H9 (cell line): ENCODE measurements around the gene ITGA4. TPM values are rescaled to one million over a fixed set of nuclear protein-coding genes. Genes with fewer than 3 reads are reported as not detected.

ENCODE experiments used
- DNase-seq: peaks from one replicate; pipeline ENCODE4 v3.0.0-alpha.2; 2017
- H2AFZ ChIP-seq: one replicate; pipeline ENCODE4 v1.6.1; 2013; ENCODE audit warnings: mild to moderate bottlenecking, low read length, control low read depth, moderate library complexity
- H2AK5ac ChIP-seq: 2 replicates; pipeline ENCODE4 v1.6.1; 2013; ENCODE audit warnings: low read length, control low read depth, mixed read lengths; ENCODE audit not compliant: insufficient read length
- H2BK120ac ChIP-seq: one replicate; pipeline ENCODE4 v1.6.1; 2013; ENCODE audit warnings: low read depth, mild to moderate bottlenecking, low read length, control low read depth, inconsistent platforms; ENCODE audit not compliant: poor library complexity, severe bottlenecking
- H2BK12ac ChIP-seq: 2 replicates; pipeline ENCODE4 v1.6.1; 2013; ENCODE audit warnings: low read length, control low read depth, mixed read lengths, low read depth; ENCODE audit not compliant: insufficient read length
- H2BK15ac ChIP-seq: 2 replicates; pipeline ENCODE4 v1.6.1; 2013; ENCODE audit warnings: low read depth, low read length, control low read depth
- H2BK20ac ChIP-seq: one replicate; pipeline ENCODE4 v1.6.1; 2013; ENCODE audit warnings: low read depth, mild to moderate bottlenecking, low read length, control low read depth, inconsistent platforms; ENCODE audit not compliant: poor library complexity, severe bottlenecking
- H2BK5ac ChIP-seq: 2 replicates; pipeline ENCODE4 v1.6.1; 2013; ENCODE audit warnings: low read length, control low read depth, mixed read lengths; ENCODE audit not compliant: insufficient read length
- H3K14ac ChIP-seq: 2 replicates; pipeline ENCODE4 v1.6.1; 2013; ENCODE audit warnings: low read length, control low read depth; ENCODE audit not compliant: insufficient read depth
- H3K18ac ChIP-seq: 2 replicates; pipeline ENCODE4 v1.6.1; 2013; ENCODE audit warnings: low read depth, mild to moderate bottlenecking, mixed read lengths, low read length, control low read depth; ENCODE audit not compliant: insufficient read length
- H3K23ac ChIP-seq: 2 replicates; pipeline ENCODE4 v1.6.1; 2013; ENCODE audit warnings: low read length, control low read depth, mixed read lengths, low read depth; ENCODE audit not compliant: insufficient read length
- H3K23me2 ChIP-seq: 2 replicates; pipeline ENCODE4 v1.6.1; 2013; ENCODE audit warnings: low read depth, mild to moderate bottlenecking, mixed read lengths, low read length, control low read depth; ENCODE audit not compliant: insufficient read length, poor library complexity, severe bottlenecking
- H3K27ac ChIP-seq: 2 replicates; pipeline ENCODE4 v1.5.1; 2013; ENCODE audit warnings: low read length, control low read depth, mixed read lengths, low read depth; ENCODE audit not compliant: insufficient read length
- H3K27me3 ChIP-seq: 2 replicates; pipeline ENCODE4 v1.6.1; 2013; ENCODE audit warnings: low read length, control low read depth, inconsistent platforms; ENCODE audit not compliant: insufficient read depth
- H3K4ac ChIP-seq: 2 replicates; pipeline ENCODE4 v1.6.1; 2013; ENCODE audit warnings: low read depth, mild to moderate bottlenecking, control low read depth, inconsistent platforms, low read length, moderate library complexity
- H3K4me1 ChIP-seq: 2 replicates; pipeline ENCODE4 v1.6.1; 2013; ENCODE audit warnings: low read length, control low read depth, inconsistent platforms; ENCODE audit not compliant: insufficient read depth
- H3K4me2 ChIP-seq: 2 replicates; pipeline ENCODE4 v1.6.1; 2013; ENCODE audit warnings: low read length, control low read depth, mixed read lengths; ENCODE audit not compliant: insufficient read length, insufficient read depth
- H3K56ac ChIP-seq: 2 replicates; pipeline ENCODE4 v1.6.1; 2013; ENCODE audit warnings: low read depth, mild to moderate bottlenecking, mixed read lengths, low read length, control low read depth; ENCODE audit not compliant: insufficient read length
- H3K79me1 ChIP-seq: 2 replicates; pipeline ENCODE4 v1.6.1; 2013; ENCODE audit warnings: low read depth, mild to moderate bottlenecking, moderate library complexity, low read length, control low read depth, inconsistent platforms; ENCODE audit not compliant: insufficient read depth, poor library complexity, severe bottlenecking
- H3K79me2 ChIP-seq: 2 replicates; pipeline ENCODE4 v1.6.1; 2013; ENCODE audit warnings: low read length, control low read depth, inconsistent platforms; ENCODE audit not compliant: insufficient read depth
- H3K9ac ChIP-seq: 2 replicates; pipeline ENCODE4 v1.6.1; 2013; ENCODE audit warnings: low read length, control low read depth, mixed read lengths; ENCODE audit not compliant: insufficient read length; ENCODE audit errors: extremely low read depth
- H3K9me3 ChIP-seq: one replicate; pipeline ENCODE4 v1.6.1; 2013; ENCODE audit warnings: low read depth, low read length, inconsistent platforms; ENCODE audit not compliant: control insufficient read depth
- H3T11ph ChIP-seq: one replicate; pipeline ENCODE4 v1.6.1; 2013; ENCODE audit warnings: mild to moderate bottlenecking, low read length, control low read depth, inconsistent platforms
- H4K20me1 ChIP-seq: one replicate; pipeline ENCODE4 v1.6.1; 2013; ENCODE audit not compliant: control insufficient read depth, insufficient read length, insufficient read depth
- H4K5ac ChIP-seq: 2 replicates; pipeline ENCODE4 v1.6.1; 2013; ENCODE audit warnings: low read depth, mild to moderate bottlenecking, mixed read lengths, low read length, control low read depth; ENCODE audit not compliant: insufficient read length
- H4K8ac ChIP-seq: replicated peaks from 2 replicates; pipeline ENCODE4 v1.6.1; 2013; ENCODE audit warnings: low read length, control low read depth, mixed read lengths, low read depth; ENCODE audit not compliant: insufficient read length
- H4K91ac ChIP-seq: 2 replicates; pipeline ENCODE4 v1.6.1; 2013; ENCODE audit warnings: low read depth, mild to moderate bottlenecking, moderate library complexity, mixed read lengths, low read length, control low read depth; ENCODE audit not compliant: insufficient read length
- H3K27ac Mint-ChIP-seq, 3 experiments: 2 replicates in 2 of 3; 3 replicates in 1 of 3; pipeline ENCODE4 v1.8.0; 2020 to 2021; ENCODE audit warnings: mixed read lengths in 3 of 3, mild to moderate bottlenecking in 1 of 3, moderate library complexity in 1 of 3
- H3K27me3 Mint-ChIP-seq: 2 replicates; pipeline ENCODE4 v1.8.0; 2021; ENCODE audit warnings: low read depth, mild to moderate bottlenecking, moderate library complexity, mixed read lengths
- H3K36me3 Mint-ChIP-seq, 3 experiments: 2 replicates in 2 of 3; 3 replicates in 1 of 3; pipeline ENCODE4 v1.8.0; 2020 to 2021; ENCODE audit warnings: low read depth in 3 of 3, mixed read lengths in 3 of 3; ENCODE audit not compliant: insufficient read depth in 1 of 3
- H3K4me1 Mint-ChIP-seq, 2 experiments: 2 replicates each; pipeline ENCODE4 v1.8.0; 2020; ENCODE audit warnings: mixed read lengths in 2 of 2
- H3K4me3 Mint-ChIP-seq, 2 experiments: 2 replicates in 1 of 2; 3 replicates in 1 of 2; pipeline ENCODE4 v1.8.0; 2020 to 2021; ENCODE audit warnings: mild to moderate bottlenecking in 2 of 2, mixed read lengths in 2 of 2, moderate library complexity in 1 of 2
- H3K9me3 Mint-ChIP-seq, 2 experiments: 2 replicates in 1 of 2; 3 replicates in 1 of 2; pipeline ENCODE4 v1.8.0; 2020; ENCODE audit warnings: mild to moderate bottlenecking in 2 of 2, mixed read lengths in 2 of 2, moderate library complexity in 1 of 2
- WGBS: extraction: QIAGEN DNeasy Blood & Tissue Kit; methylation state at CpG from one replicate; pipeline ENCODE4 v1.1.7; 2013; ENCODE audit warnings: missing lambda C conversion rate, low lambda C conversion rate, mixed read lengths; ENCODE audit not compliant: insufficient read length; ENCODE audit errors: extremely low coverage; 5-methylcytosine and 5-hydroxymethylcytosine counted together
- total RNA-seq: library from RNA; stranded (reverse); gene quantifications from 2 replicates; pipeline ENCODE4 v1.2.1, GENCODE V29; 2021
- TF ChIP-seq, protein P1 (sequence below): fragments of 200-600 bp; sonication (generic); conservative IDR thresholded peaks from 3 replicates; pipeline ENCODE4 v1.8.0; 2021; ENCODE audit warnings: antibody characterized with exemption, mild to moderate bottlenecking

The ITGA4 gene
- total RNA-seq, 1 experiment from 2014 or later = 1.3 TPM

DNA sequence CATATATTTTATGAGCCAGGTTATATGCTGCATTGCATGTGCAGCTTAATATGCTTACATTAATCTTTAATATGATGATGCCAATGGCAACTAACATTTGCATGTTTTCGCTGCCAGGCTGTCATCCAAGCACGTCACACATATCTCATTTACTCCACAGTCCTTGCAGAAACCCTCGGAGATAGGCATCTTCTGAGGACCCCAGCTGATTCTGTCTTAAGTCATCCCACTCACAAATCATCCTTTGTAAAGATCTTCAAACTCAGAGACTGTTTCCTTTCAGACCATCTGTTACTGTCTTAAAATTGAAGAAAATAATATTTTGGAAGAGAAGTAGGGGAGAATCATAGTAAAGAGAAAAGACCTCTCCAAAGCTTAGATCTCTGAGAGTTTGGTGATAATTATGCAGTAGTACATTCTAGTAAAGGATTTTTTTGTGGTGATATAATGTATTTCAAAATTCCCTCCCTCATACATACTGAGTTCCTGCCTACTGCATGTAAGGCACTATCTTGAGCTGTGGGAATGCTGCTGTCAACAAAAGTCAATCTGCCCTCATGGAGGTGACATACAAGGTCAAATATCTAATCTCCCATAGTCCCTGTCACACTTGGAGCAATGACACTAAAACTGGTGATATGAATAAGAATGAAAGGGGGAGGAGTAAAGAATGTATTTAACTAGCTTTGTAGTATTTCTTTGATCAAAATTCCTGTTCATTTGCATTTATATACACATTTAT, 11.0 kb downstream of the ITGA4 start:
- Histone ChIP-seq H2BK20ac (no peak overlapping the region), H2AFZ (no peak overlapping the region), H2BK15ac (no peak overlapping the region), H4K20me1 (no peaks in the 10 kb centered on the region), H4K5ac (no peak overlapping the region), H3K79me1 (no peaks in the 10 kb centered on the region), H3K4me2 (no peak overlapping the region), H3K9ac (no peak overlapping the region), H3T11ph (no peak overlapping the region), H2BK12ac (no peak overlapping the region), H2BK5ac (no peak overlapping the region), H3K23ac (no peak overlapping the region), H3K4ac (no peak overlapping the region), H3K56ac (no peak overlapping the region), H3K4me1 (no peaks in the 10 kb centered on the region), H2AK5ac (no peak overlapping the region), H3K9me3 (no peaks in the 10 kb centered on the region), H3K14ac (no peak overlapping the region), H3K79me2 (no peaks in the 10 kb centered on the region), H3K23me2 (no peaks in the 10 kb centered on the region), H3K27me3 (no peaks in the 10 kb centered on the region), H4K8ac (no peak overlapping the region), H3K18ac (no peak overlapping the region), H3K27ac (no peak overlapping the region), H4K91ac (no peak overlapping the region), H2BK120ac (no peak overlapping the region)
- peaks cover 8 to 12% of the 10 kb centered on the region in 2 experiments for H3K4me1 Mint-ChIP-seq
- H3K36me3 Mint-ChIP-seq = no peaks in the 10 kb centered on the region
- no peak overlapping the region for H3K4me3 Mint-ChIP-seq
- TF ChIP-seq, protein P1, sequence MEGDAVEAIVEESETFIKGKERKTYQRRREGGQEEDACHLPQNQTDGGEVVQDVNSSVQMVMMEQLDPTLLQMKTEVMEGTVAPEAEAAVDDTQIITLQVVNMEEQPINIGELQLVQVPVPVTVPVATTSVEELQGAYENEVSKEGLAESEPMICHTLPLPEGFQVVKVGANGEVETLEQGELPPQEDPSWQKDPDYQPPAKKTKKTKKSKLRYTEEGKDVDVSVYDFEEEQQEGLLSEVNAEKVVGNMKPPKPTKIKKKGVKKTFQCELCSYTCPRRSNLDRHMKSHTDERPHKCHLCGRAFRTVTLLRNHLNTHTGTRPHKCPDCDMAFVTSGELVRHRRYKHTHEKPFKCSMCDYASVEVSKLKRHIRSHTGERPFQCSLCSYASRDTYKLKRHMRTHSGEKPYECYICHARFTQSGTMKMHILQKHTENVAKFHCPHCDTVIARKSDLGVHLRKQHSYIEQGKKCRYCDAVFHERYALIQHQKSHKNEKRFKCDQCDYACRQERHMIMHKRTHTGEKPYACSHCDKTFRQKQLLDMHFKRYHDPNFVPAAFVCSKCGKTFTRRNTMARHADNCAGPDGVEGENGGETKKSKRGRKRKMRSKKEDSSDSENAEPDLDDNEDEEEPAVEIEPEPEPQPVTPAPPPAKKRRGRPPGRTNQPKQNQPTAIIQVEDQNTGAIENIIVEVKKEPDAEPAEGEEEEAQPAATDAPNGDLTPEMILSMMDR = no peak
- no CpG with 5 or more reads among the region's 3 CpGs for whole genome bisulfite sequencing
- no peaks in the 10 kb centered on the region for H3K9me3 Mint-ChIP-seq
- H3K27me3 Mint-ChIP-seq = peaks cover 8% of the 10 kb centered on the region
- no peak overlapping the region for H3K27ac Mint-ChIP-seq
- no peak for DNase-seq
